ENCODE measurements around the gene SIRT4.
"Not testable (repeated sequence)": the region's sequence is repeated elsewhere in the genome, so short reads cannot be mapped to it uniquely, and the experiment has no call there.

The SIRT4 gene, protein sequence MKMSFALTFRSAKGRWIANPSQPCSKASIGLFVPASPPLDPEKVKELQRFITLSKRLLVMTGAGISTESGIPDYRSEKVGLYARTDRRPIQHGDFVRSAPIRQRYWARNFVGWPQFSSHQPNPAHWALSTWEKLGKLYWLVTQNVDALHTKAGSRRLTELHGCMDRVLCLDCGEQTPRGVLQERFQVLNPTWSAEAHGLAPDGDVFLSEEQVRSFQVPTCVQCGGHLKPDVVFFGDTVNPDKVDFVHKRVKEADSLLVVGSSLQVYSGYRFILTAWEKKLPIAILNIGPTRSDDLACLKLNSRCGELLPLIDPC

DNA sequence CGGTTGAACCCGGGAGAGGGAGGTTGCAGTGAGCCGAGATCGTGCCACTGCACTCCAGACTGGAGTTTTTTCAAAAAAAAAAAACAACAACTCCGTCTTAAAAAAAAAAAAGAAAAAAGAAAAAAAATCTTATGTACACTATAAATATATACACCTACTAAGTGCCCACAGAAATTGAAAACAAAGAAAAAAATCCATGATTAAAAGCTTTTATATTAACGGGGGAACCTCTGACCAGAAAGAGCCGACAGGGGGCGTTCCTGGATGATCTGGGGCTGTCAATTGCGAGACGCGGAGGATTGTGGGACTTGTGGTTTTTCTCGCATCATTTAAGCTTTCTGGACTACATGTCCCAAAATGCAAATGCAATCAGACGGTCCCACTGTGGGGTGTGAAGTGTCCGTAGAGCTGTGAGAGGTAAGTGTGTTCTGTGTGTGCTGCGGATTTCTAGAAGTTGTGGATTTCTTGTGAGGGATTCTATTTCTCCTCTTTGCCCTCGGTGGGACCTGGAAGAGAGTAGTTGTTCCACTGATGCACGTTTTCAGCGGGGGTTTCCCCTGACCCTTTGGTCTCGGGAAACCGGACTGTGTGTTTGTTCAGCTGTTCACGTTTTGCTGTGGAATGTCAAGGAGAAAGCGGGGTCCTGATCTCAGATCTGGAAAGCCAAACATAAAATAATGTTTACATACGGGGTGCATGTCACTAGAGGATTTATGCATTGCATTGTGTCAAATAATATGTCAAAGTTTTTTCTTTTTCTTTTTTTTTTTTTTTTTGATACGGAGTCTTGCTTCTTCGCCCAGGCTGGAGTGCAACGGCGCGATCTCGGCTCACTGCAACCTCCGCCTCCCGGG, at the start of gene SIRT4:
Gene SIRT4 (plus strand): TSS at position 360 of the 854 bp plus-strand sequence. CDS start 1,241 bp downstream, outside the sequence.
- TF ChIP-seq, protein P1, sequence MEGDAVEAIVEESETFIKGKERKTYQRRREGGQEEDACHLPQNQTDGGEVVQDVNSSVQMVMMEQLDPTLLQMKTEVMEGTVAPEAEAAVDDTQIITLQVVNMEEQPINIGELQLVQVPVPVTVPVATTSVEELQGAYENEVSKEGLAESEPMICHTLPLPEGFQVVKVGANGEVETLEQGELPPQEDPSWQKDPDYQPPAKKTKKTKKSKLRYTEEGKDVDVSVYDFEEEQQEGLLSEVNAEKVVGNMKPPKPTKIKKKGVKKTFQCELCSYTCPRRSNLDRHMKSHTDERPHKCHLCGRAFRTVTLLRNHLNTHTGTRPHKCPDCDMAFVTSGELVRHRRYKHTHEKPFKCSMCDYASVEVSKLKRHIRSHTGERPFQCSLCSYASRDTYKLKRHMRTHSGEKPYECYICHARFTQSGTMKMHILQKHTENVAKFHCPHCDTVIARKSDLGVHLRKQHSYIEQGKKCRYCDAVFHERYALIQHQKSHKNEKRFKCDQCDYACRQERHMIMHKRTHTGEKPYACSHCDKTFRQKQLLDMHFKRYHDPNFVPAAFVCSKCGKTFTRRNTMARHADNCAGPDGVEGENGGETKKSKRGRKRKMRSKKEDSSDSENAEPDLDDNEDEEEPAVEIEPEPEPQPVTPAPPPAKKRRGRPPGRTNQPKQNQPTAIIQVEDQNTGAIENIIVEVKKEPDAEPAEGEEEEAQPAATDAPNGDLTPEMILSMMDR (IDR thresholded peaks at IDR 0.05) = peak; percentile 100
- TF ChIP-seq ZFX (IDR thresholded peaks at IDR 0.05; ENCODE audit: borderline replicate concordance) = no peak
- peak within 1 kb of the TSS; percentile 49 for H3K27ac ChIP-seq

DNA sequence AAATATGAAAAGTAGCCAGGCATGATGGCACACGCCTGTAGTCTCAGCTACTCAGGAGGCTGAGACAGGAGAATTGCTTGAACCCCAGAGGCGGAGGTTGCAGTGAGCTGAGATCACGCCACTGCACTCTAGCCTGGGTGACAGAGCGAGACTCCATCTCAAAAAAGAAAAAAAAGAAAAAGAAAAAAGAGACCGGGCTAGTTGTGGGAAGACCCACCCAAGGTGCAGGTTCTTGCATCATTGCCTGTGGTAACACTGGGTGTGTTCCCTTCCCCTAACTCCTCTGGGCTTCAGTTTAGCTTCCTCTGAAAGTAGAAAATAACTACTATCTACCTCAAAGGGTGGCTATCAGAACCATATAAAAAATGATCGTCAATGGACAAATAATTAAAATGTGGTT, 48.8 kb upstream of the SIRT4 start:
- not testable (repeated sequence) for H3K27ac ChIP-seq

DNA sequence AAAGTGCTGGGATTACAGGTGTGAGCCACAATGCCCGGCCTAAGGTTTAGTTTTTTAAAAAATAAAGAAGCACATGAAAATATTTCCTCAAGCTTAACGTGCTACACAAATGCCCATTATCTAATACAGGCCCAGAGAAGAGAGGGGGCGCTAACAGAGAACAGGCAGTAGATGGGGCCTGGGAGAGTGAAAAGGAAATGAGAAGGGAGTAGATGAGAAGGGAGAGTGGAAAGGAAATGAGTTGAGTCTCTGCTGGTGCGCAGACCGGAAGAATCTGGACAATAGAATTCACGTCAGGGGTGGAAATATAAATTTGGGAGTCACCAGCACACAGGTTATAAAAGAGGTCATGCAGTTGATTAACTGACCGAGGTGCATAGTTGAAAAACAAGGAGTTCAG, 47.3 kb upstream of the SIRT4 start:
- H3K27ac ChIP-seq = no peak overlapping the region
- TF ChIP-seq, protein P1 (IDR thresholded peaks at IDR 0.05) = no peak
- TF ChIP-seq ZFX (IDR thresholded peaks at IDR 0.05; ENCODE audit: borderline replicate concordance) = no peak

DNA sequence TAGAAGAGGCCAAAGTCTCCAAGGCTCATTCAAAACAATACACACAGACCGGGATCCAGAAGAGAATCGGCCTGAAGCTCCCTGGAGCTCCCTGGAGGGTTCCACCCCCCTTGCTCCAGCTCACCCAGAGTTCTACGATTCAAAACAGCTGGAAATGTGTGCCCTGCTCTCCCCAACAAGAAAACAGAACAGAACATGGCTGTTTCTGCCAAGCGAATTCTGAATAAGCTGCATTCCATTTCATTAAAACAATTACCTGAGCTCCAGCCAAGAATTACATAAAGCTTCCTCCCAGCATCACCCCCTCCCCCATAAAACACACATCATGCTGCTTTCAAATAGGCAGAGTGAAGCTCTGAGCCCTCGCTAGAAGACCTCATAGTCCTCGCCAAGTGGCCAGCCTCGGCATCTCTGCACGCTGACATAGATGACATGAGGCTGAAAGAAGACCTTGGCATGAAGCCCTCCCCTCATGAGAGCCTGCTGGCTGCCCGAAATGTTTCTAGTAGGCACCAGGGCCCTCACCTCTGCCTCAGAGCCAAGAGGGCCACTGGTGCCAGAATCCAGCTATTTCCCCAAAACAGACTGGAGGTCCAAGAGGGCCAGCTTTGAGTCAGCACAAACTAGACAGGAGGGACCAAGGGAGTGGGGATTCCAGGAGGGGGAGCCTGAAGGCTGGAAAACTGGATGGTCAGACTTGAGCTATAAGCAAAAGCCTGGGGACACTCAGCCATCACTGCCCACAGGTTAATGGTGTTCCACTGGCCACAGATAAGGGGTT, 44.9 kb upstream of the SIRT4 start:
- H3K27ac ChIP-seq = no peak overlapping the region
- no peak for TF ChIP-seq ZFX (IDR thresholded peaks at IDR 0.05; ENCODE audit: borderline replicate concordance)
- TF ChIP-seq, protein P1 (IDR thresholded peaks at IDR 0.05) = no peak

DNA sequence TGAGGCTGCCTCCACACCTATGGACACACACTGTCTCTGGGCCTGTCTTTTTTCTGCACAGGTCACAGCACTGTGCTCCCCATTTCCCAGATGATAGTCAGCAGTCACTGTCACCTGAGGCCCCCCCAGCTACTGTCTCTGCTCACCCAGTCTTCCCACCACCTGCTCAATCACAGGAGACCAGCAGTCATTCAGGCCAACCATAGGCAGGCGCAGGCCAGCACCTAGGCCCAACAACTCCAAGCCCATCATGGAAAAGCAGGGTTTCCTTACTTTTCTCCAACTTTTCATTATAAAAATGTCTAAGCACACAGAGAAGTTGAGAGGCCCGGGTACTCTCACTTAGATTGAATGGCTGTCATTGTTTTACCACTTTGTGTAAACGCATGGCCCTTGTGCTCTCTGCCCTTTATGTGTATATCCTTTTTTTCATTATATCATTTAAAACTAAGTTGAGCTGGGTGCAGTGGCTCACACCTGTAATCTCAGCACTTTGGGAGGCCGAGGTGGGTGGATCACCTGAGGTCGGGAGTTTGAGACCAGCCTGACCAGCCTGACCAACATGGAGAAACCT, 43.7 kb upstream of the SIRT4 start:
- TF ChIP-seq, protein P1 (IDR thresholded peaks at IDR 0.05) = no peak
- no peak for TF ChIP-seq ZFX (IDR thresholded peaks at IDR 0.05; ENCODE audit: borderline replicate concordance)
- H3K27ac ChIP-seq = no peak overlapping the region

DNA sequence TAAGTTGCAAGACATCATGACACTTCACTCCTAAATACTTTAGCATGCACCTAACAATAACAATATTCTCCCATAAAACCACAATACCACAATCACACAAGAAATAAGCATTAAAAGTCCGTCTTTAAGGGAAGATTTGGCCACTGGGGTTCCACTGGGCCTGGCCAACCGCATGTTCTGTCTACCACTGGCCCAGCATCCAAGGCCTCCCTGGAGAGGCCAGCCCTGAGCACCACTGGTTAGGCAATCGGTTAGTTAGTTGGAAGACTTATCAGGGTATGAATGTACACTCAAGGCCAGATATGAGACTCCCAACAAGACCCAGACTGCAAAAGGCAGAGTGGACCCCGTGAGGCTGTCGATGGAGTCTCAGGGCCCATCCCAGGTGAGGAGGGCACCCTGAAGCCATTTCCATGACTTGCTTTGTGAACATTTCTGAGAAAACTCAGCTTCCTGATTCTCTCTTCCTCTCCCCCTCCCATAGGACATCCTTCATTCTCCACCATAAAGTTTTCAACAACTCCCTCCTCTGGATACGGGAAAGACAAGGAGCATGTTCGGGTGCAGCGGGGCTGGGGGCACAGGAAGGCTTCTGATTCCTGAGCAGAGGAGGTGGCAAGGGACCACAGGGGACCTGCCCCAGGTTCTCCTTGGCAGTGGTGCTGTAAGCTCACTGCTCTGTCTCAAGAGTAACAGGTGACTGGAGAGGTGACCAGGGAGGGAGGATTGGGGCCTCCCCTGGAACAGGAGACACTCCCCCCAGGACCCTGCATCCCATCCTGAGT, 42.5 kb upstream of the SIRT4 start:
- no peak overlapping the region for H3K27ac ChIP-seq
- TF ChIP-seq ZFX (IDR thresholded peaks at IDR 0.05; ENCODE audit: borderline replicate concordance) = no peak
- TF ChIP-seq, protein P1 (IDR thresholded peaks at IDR 0.05) = no peak

All from 22Rv1 (cell line).